Mucosa of descending colon (tissue), 3 donors: ENCODE results near the gene ADAMTS20. TPM values are rescaled to one million over a fixed set of nuclear protein-coding genes. Genes with fewer than 3 reads are reported as not detected.

Source experiments
- ATAC-seq: fragments of 200-7000 bp; cut with Tn5 transposase; one replicate; pipeline ENCODE4 v1.9.1; 2020; ENCODE audit warnings: mild to moderate bottlenecking, moderate library complexity
- DNase-seq, 3 donors: peaks; one replicate each; pipeline ENCODE4 v3.0.0-alpha.2; 2020
- H3K36me3 ChIP-seq: fragments of 200-600 bp; one replicate; pipeline ENCODE4 v1.8.0; 2021; ENCODE audit warnings: low read depth, mild to moderate bottlenecking
- H3K4me1 ChIP-seq: fragments of 200-600 bp; one replicate; pipeline ENCODE4 v1.8.0; 2021; ENCODE audit warnings: low read depth, mild to moderate bottlenecking
- H3K4me3 ChIP-seq: fragments of 200-600 bp; one replicate; pipeline ENCODE4 v1.8.0; 2021; ENCODE audit warnings: mild to moderate bottlenecking
- H3K9me3 ChIP-seq: fragments of 200-600 bp; one replicate; pipeline ENCODE4 v1.8.0; 2021; ENCODE audit warnings: mild to moderate bottlenecking
- CTCF ChIP-seq: fragments of 200-600 bp; IDR thresholded peaks from one replicate; pipeline ENCODE4 v1.8.0; 2022; ENCODE audit warnings: antibody characterized with exemption, mild to moderate bottlenecking
- intact Hi-C, 2 donors: fragments of 100-400 bp; cut with DNase I in 1 of 2; cut with micrococcal nuclease in 1 of 2; formaldehyde crosslinking; loops; one replicate each; pipeline versions ENCODE4 v1.11.0 to v1.11.1; 2022; cut with DNase I, micrococcal nuclease
- total RNA-seq, 3 donors: library from RNA; stranded (reverse); fragmentation: NEBNext Ultra II Directional in 2 of 3; extraction: Animal tissue kit (Norgen Biotek cat#: 25700) in 2 of 3; gene quantifications; one replicate each; pipeline versions ENCODE4 v1.2.1 to v1.2.4, GENCODE V29; 2021 to 2023
- donor health status: DM: no; HTN: no; CAD: no; lungs with moderate emphysema.
- donor health status: DM: no; HTN: no; CAD: no.
- donor health status: DM: no; HTN: yes; CAD: no.

The ADAMTS20 gene
- total RNA-seq, 3 donors from 2014 or later, result not detected

- no peaks in the 10 kb centered on the region for H3K4me1 ChIP-seq
- TF ChIP-seq CTCF, result no peak
- ATAC-seq (no peak), DNase-seq (no peak)
- H3K36me3 ChIP-seq, result no peaks in the 10 kb centered on the region
- intact Hi-C loops, result no loop called here
- H3K9me3 ChIP-seq, result no peaks in the 10 kb centered on the region
- no peak overlapping the region for H3K4me3 ChIP-seq
Observed at GRCh38 chr12:43480591-43480990, 71.4 kb downstream of the ADAMTS20 start.

- no peak for ATAC-seq
- no peak for TF ChIP-seq CTCF
- Histone ChIP-seq H3K9me3 (peaks cover 5% of the 10 kb centered on the region), H3K36me3 (no peaks in the 10 kb centered on the region), H3K4me3 (no peak overlapping the region), H3K4me1 (no peaks in the 10 kb centered on the region)
- intact Hi-C loops, result no loop called here
- DNase-seq, result no peak
Observed at GRCh38 chr12:43462741-43463140, 89.3 kb downstream of the ADAMTS20 start.

GRCh38 chr12:43462080-43462479, 89.9 kb downstream of the ADAMTS20 start:
- TF ChIP-seq CTCF, result no peak
- no peak for DNase-seq
- ATAC-seq, result no peak
- H3K4me3 ChIP-seq, result no peak overlapping the region
- peaks cover 5% of the 10 kb centered on the region for H3K9me3 ChIP-seq
- H3K4me1 ChIP-seq, result no peaks in the 10 kb centered on the region
- intact Hi-C loops, result no loop called here
- H3K36me3 ChIP-seq, result no peaks in the 10 kb centered on the region

GRCh38 chr12:43459285-43459684, 92.7 kb downstream of the ADAMTS20 start:
- no peaks in the 10 kb centered on the region for H3K36me3 ChIP-seq
- H3K9me3 ChIP-seq, result peaks cover 13% of the 10 kb centered on the region

GRCh38 chr12:43453761-43454160, 98.2 kb downstream of the ADAMTS20 start:
- TF ChIP-seq CTCF, result no peak
- DNase-seq (no peak), ATAC-seq (no peak)
- no peaks in the 10 kb centered on the region for H3K4me1 ChIP-seq
- peaks cover 8% of the 10 kb centered on the region for H3K9me3 ChIP-seq
- H3K4me3 ChIP-seq, result no peak overlapping the region
- intact Hi-C loops, result no loop called here
- no peaks in the 10 kb centered on the region for H3K36me3 ChIP-seq

More at GRCh38 chr12:43459285-43459684, 92.7 kb downstream of the ADAMTS20 start:
- ATAC-seq (no peak), DNase-seq (no peak)
- intact Hi-C loops, result no loop called here
- Histone ChIP-seq H3K4me1 (no peaks in the 10 kb centered on the region), H3K4me3 (no peak overlapping the region)
- no peak for TF ChIP-seq CTCF
